Mesothelial cell of epicardium (in vitro differentiated cells): ENCODE measurements around the gene B4GALT4. TPM values are rescaled to one million over a fixed set of nuclear protein-coding genes. Genes with fewer than 3 reads are reported as not detected.

ENCODE experiments used
- DNase-seq, 2 experiments: peaks; one replicate each; pipeline ENCODE4 v3.0.0; 2021; ENCODE audit warnings: low spot score in 2 of 2; ENCODE audit not compliant: unreplicated experiment in 2 of 2
- H3K27ac Mint-ChIP-seq: 2 replicates; pipeline ENCODE4 v1.8.0; 2021; ENCODE audit warnings: mixed read lengths
- H3K27me3 Mint-ChIP-seq: 2 replicates; pipeline ENCODE4 v1.8.0; 2021; ENCODE audit warnings: low read depth, mixed read lengths
- H3K36me3 Mint-ChIP-seq: 2 replicates; pipeline ENCODE4 v1.8.0; 2021; ENCODE audit warnings: mixed read lengths
- H3K4me1 Mint-ChIP-seq: 2 replicates; pipeline ENCODE4 v1.8.0; 2021; ENCODE audit warnings: mixed read lengths
- H3K4me3 Mint-ChIP-seq: 2 replicates; pipeline ENCODE4 v1.8.0; 2021; ENCODE audit warnings: mild to moderate bottlenecking, moderate library complexity, mixed read lengths
- H3K9me3 Mint-ChIP-seq: 2 replicates; pipeline ENCODE4 v1.8.0; 2021; ENCODE audit warnings: mixed read lengths
- CTCF ChIP-seq: fragments of 200-600 bp; sonication (generic); IDR thresholded peaks from one replicate; pipeline ENCODE4 v1.5.0; 2021; ENCODE audit warnings: antibody characterized with exemption; ENCODE audit not compliant: unreplicated experiment
- total RNA-seq: library from RNA; stranded (reverse); gene quantifications from 3 replicates; pipeline ENCODE4 v1.2.1, GENCODE V29; 2021

B4GALT4 gene
- total RNA-seq, 1 donor from 2014 or later, result 23.1 TPM

- H3K27ac Mint-ChIP-seq, result no peak overlapping the region
- H3K4me3 Mint-ChIP-seq, result no peak overlapping the region
- H3K4me1 Mint-ChIP-seq, result peaks cover 4% of the 10 kb centered on the region
- DNase-seq, result no peak
- H3K36me3 Mint-ChIP-seq, result no peaks in the 10 kb centered on the region
- no peak for TF ChIP-seq CTCF
- H3K27me3 Mint-ChIP-seq, result no peaks in the 10 kb centered on the region
- H3K9me3 Mint-ChIP-seq, result no peaks in the 10 kb centered on the region
These were observed 45.6 kb downstream of the B4GALT4 start for GRCh38 chr3:119195151-119195476.

- Mint-ChIP-seq H3K36me3 (no peaks in the 10 kb centered on the region), H3K4me3 (no peak overlapping the region), H3K9me3 (no peaks in the 10 kb centered on the region), H3K4me1 (peaks cover 4% of the 10 kb centered on the region), H3K27ac (no peak overlapping the region), H3K27me3 (no peaks in the 10 kb centered on the region)
- DNase-seq, result no peak
- TF ChIP-seq CTCF, result no peak
These were observed 46.2 kb downstream of the B4GALT4 start for GRCh38 chr3:119194237-119195150.

GRCh38 chr3:119191800-119192199 is 48.9 kb downstream of the B4GALT4 start:
- H3K4me3 Mint-ChIP-seq, result no peak overlapping the region
- no peak overlapping the region for H3K27ac Mint-ChIP-seq
- TF ChIP-seq CTCF, result no peak
- no peaks in the 10 kb centered on the region for H3K9me3 Mint-ChIP-seq
- peaks cover 4% of the 10 kb centered on the region for H3K4me1 Mint-ChIP-seq
- no peaks in the 10 kb centered on the region for H3K36me3 Mint-ChIP-seq
- no peaks in the 10 kb centered on the region for H3K27me3 Mint-ChIP-seq
- no peak for DNase-seq

DNA sequence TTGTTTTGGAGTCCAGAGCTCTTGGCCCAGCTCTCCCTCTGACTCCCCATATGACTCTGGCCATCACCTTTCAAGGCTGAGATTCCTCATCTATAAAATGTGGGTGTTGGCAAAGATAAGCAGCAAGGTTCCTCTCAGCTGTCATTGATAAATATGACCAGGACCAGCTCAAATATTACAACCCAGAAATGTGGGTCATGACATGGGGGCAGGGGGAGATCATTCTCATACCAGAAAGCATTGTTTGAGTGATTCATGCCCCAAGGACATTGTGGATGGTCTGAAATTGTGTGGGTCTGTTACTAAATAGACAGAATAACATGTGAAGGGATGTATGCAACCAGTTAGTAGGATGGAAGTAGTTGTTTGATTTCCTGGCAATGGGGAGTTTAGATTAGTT is 53.4 kb downstream of the B4GALT4 start:
- Mint-ChIP-seq H3K36me3 (no peaks in the 10 kb centered on the region), H3K27me3 (no peaks in the 10 kb centered on the region), H3K4me3 (no peak overlapping the region), H3K27ac (no peak overlapping the region), H3K9me3 (no peaks in the 10 kb centered on the region), H3K4me1 (peaks cover 6% of the 10 kb centered on the region)
- DNase-seq, result no peak
- TF ChIP-seq CTCF, result no peak

GRCh38 chr3:119184796-119185570 is 55.7 kb downstream of the B4GALT4 start:
- Mint-ChIP-seq H3K4me3 (no peak overlapping the region), H3K27ac (no peak overlapping the region), H3K27me3 (no peaks in the 10 kb centered on the region), H3K9me3 (no peaks in the 10 kb centered on the region), H3K4me1 (peaks cover 6% of the 10 kb centered on the region), H3K36me3 (no peaks in the 10 kb centered on the region)
- no peak for DNase-seq
- TF ChIP-seq CTCF, result no peak
